Thymus (tissue), 11 donors: ENCODE measurements around the gene SLC9A7. TPM values are rescaled to one million over a fixed set of nuclear protein-coding genes. Genes with fewer than 3 reads are reported as not detected.

Experiments
- DNase-seq, 9 donors: peaks; one replicate each; pipeline ENCODE4 v3.0.0-alpha.2; 2013; ENCODE audit warnings: low spot score in 9 of 9, low read depth in 6 of 9, missing footprints in 1 of 9
- H3K27ac ChIP-seq, 2 donors: one replicate each; pipeline ENCODE4 v1.5.1; 2013; ENCODE audit warnings: control low read depth in 1 of 2, low read depth in 1 of 2, low read length in 1 of 2, mild to moderate bottlenecking in 1 of 2, moderate library complexity in 1 of 2
- H3K27me3 ChIP-seq, 2 donors: one replicate each; pipeline ENCODE4 v1.5.1; 2013; ENCODE audit warnings: low read length in 1 of 2; ENCODE audit not compliant: control insufficient read depth in 2 of 2, insufficient read depth in 1 of 2
- H3K36me3 ChIP-seq, 2 donors: one replicate each; pipeline ENCODE4 v1.5.1; 2013; ENCODE audit warnings: low read length in 1 of 2, mild to moderate bottlenecking in 1 of 2, moderate library complexity in 1 of 2; ENCODE audit not compliant: control insufficient read depth in 2 of 2, insufficient read depth in 2 of 2
- H3K4me1 ChIP-seq, 2 donors: one replicate each; pipeline ENCODE4 v1.5.1; 2013; ENCODE audit warnings: low read length in 2 of 2; ENCODE audit not compliant: control insufficient read depth in 2 of 2, insufficient read depth in 2 of 2
- H3K4me3 ChIP-seq, 2 donors: one replicate each; pipeline ENCODE4 v1.5.1; 2013; ENCODE audit warnings: low read length in 2 of 2, control low read depth in 1 of 2, mild to moderate bottlenecking in 1 of 2
- H3K9me3 ChIP-seq, 2 donors: one replicate each; pipeline ENCODE4 v1.5.1; 2013; ENCODE audit warnings: low read length in 1 of 2, mild to moderate bottlenecking in 1 of 2; ENCODE audit not compliant: control insufficient read depth in 2 of 2, insufficient read depth in 1 of 2
- WGBS: extraction: QIAGEN DNeasy Blood & Tissue Kit; methylation state at CpG from one replicate; pipeline ENCODE4 v1.1.7; 2013; 5-methylcytosine and 5-hydroxymethylcytosine counted together
- polyA plus RNA-seq: library from polyadenylated mRNA; stranded (reverse); fragments of 200-250 nt; gene quantifications from one replicate; pipeline ENCODE4 v1.2.3, GENCODE V29; 2013
- total RNA-seq: library from RNA; stranded (reverse); fragments of 120-200 nt; gene quantifications from one replicate; pipeline ENCODE4 v1.2.4, GENCODE V29; 2013
- donor health status: healthy.

SLC9A7 gene
- total and polyA plus RNA-seq, 2 donors, result 3.5 to 10.3 TPM

- Histone ChIP-seq H3K27ac (no peak overlapping the region), H3K9me3 (no peaks in the 10 kb centered on the region), H3K27me3 (no peaks in the 10 kb centered on the region), H3K4me3 (no peak overlapping the region), H3K4me1 (no peaks in the 10 kb centered on the region), H3K36me3 (no peaks in the 10 kb centered on the region)
- DNase-seq, result no peak
- 89% methylated on average over 3 of the region's 3 CpGs for WGBS
Observed at GRCh38 chrX:46634577-46634976, 124.3 kb downstream of the SLC9A7 start.

- no peaks in the 10 kb centered on the region for H3K27me3 ChIP-seq
- no peak overlapping the region for H3K4me3 ChIP-seq
- H3K4me1 ChIP-seq, result peaks cover 0 to 16% of the 10 kb centered on the region in 2 donors
- no peaks in the 10 kb centered on the region for H3K36me3 ChIP-seq
- no peak for DNase-seq
- no peaks in the 10 kb centered on the region for H3K9me3 ChIP-seq
- no peak overlapping the region for H3K27ac ChIP-seq
- WGBS, result 98% methylated on average over 1 of the region's 1 CpG
Observed at GRCh38 chrX:46630141-46630540, 128.8 kb downstream of the SLC9A7 start.

GRCh38 chrX:46628460-46629371, 130.2 kb downstream of the SLC9A7 start:
- Histone ChIP-seq H3K9me3 (no peaks in the 10 kb centered on the region), H3K4me1 (peaks cover 0 to 16% of the 10 kb centered on the region in 2 donors), H3K27ac (peak overlapping the region in 1 of 2 donors; percentile 8), H3K36me3 (no peaks in the 10 kb centered on the region), H3K4me3 (no peak overlapping the region), H3K27me3 (no peaks in the 10 kb centered on the region)
- WGBS, result 88% methylated on average over 6 of the region's 6 CpGs
- DNase-seq, result peak in 1 of 9 donors; percentile 18

GRCh38 chrX:46627711-46628419, 131.1 kb downstream of the SLC9A7 start:
- peak overlapping the region in 1 of 2 donors; percentile 8 for H3K27ac ChIP-seq
- H3K9me3 ChIP-seq, result no peaks in the 10 kb centered on the region
- H3K27me3 ChIP-seq, result no peaks in the 10 kb centered on the region
- WGBS, result 78% methylated on average over 10 of the region's 10 CpGs
- peaks cover 0 to 16% of the 10 kb centered on the region in 2 donors for H3K4me1 ChIP-seq
- H3K36me3 ChIP-seq, result no peaks in the 10 kb centered on the region
- H3K4me3 ChIP-seq, result no peak overlapping the region
- DNase-seq, result no peak

- H3K27me3 ChIP-seq, result no peaks in the 10 kb centered on the region
- no peaks in the 10 kb centered on the region for H3K9me3 ChIP-seq
- no peak overlapping the region for H3K4me3 ChIP-seq
- WGBS, result 95% methylated on average over 4 of the region's 4 CpGs
- H3K36me3 ChIP-seq, result no peaks in the 10 kb centered on the region
- no peak for DNase-seq
- peak overlapping the region; percentile 5 to 30 for H3K27ac ChIP-seq
- peaks cover 0 to 16% of the 10 kb centered on the region in 2 donors for H3K4me1 ChIP-seq
Observed at GRCh38 chrX:46627062-46627461, 131.9 kb downstream of the SLC9A7 start.

- peak overlapping the region in 1 of 2 donors; percentile 30 for H3K27ac ChIP-seq
- H3K9me3 ChIP-seq, result no peaks in the 10 kb centered on the region
- DNase-seq, result peak in 1 of 9 donors; percentile 44
- H3K4me3 ChIP-seq, result no peak overlapping the region
- H3K4me1 ChIP-seq, result peaks cover 0 to 16% of the 10 kb centered on the region in 2 donors
- no peaks in the 10 kb centered on the region for H3K36me3 ChIP-seq
- no peaks in the 10 kb centered on the region for H3K27me3 ChIP-seq
- 77% methylated on average over 7 of the region's 7 CpGs for WGBS
Observed at GRCh38 chrX:46626566-46626965, 132.4 kb downstream of the SLC9A7 start.

- Histone ChIP-seq H3K27me3 (no peaks in the 10 kb centered on the region), H3K4me3 (no peak overlapping the region), H3K27ac (no peak overlapping the region), H3K36me3 (no peaks in the 10 kb centered on the region), H3K9me3 (no peaks in the 10 kb centered on the region), H3K4me1 (peaks cover 0 to 16% of the 10 kb centered on the region in 2 donors)
- DNase-seq, result no peak
- WGBS, result 96% methylated on average over 6 of the region's 6 CpGs
Observed at GRCh38 chrX:46624090-46624786, 134.7 kb downstream of the SLC9A7 start.

GRCh38 chrX:46621572-46621971, 137.3 kb downstream of the SLC9A7 start:
- WGBS, result 98% methylated on average over 3 of the region's 3 CpGs
- no peak for DNase-seq
- Histone ChIP-seq H3K27me3 (no peaks in the 10 kb centered on the region), H3K4me3 (no peak overlapping the region), H3K9me3 (no peaks in the 10 kb centered on the region), H3K36me3 (no peaks in the 10 kb centered on the region), H3K4me1 (peaks cover 0 to 3% of the 10 kb centered on the region in 2 donors), H3K27ac (no peak overlapping the region)
